GM12878 (cell line): ENCODE results near the gene DNAH3. TPM values are rescaled to one million over a fixed set of nuclear protein-coding genes. Genes with fewer than 3 reads are reported as not detected.

ENCODE experiments used
- ATAC-seq: fragments of 200-7000 bp; cut with Tn5 transposase; 3 replicates; pipeline ENCODE4 v1.9.1; 2020; ENCODE audit warnings: mild to moderate bottlenecking, moderate library complexity
- BruUV-seq: library from RNA; stranded (reverse); fragments of 400-500 nt; replicated peaks from 2 replicates; lab custom pipeline; 2021; lab: Mats Ljungman, UMichigan
- CTCF ChIA-PET: fragments of 300-600 bp; sonication (Branson Sonifier 250); formaldehyde crosslinking; extraction: SDS; loops from one replicate; lab custom pipeline; 2021; ENCODE audit warnings: inconsistent platforms; lab: Yijun Ruan, JAX
- POLR2A ChIA-PET: fragments of 350-600 bp; formaldehyde crosslinking; extraction: SDS; loops from one replicate; lab custom pipeline; 2021; ENCODE audit warnings: inconsistent platforms; lab: Charles Lee
- RAD21 ChIA-PET: fragments of 300-600 bp; sonication (Branson Sonifier 250); formaldehyde crosslinking; loops from one replicate; lab custom pipeline; 2023; ENCODE audit warnings: antibody characterized with exemption; ENCODE audit not compliant: unreplicated experiment; lab: Charles Lee
- SMC1A ChIA-PET: fragments of 300-600 bp; sonication (Branson Sonifier 250); formaldehyde crosslinking; loops from one replicate; lab custom pipeline; 2023; ENCODE audit not compliant: unreplicated experiment, uncharacterized antibody; lab: Charles Lee
- DNase-seq: peaks from one replicate; pipeline ENCODE4 v3.0.0-alpha.2; 2011; ENCODE audit warnings: low read depth, low spot score
- FAIRE-seq: peaks from 3 replicates; lab custom pipeline; 2011; peaks lifted over from hg19 to GRCh38; lab: Jason Lieb, UNC
- H2AFZ ChIP-seq: 2 replicates; pipeline ENCODE4 v1.6.0; 2011; ENCODE audit warnings: low read depth, low read length, control low read depth; ENCODE audit not compliant: control insufficient read depth
- H3K27ac ChIP-seq: 2 replicates; pipeline ENCODE4 v1.5.1; 2011; ENCODE audit warnings: control low read depth; ENCODE audit not compliant: control insufficient read depth, insufficient read depth
- H3K27me3 ChIP-seq, 2 experiments: replicated peaks in 1 of 2; 2 replicates each; pipeline versions ENCODE4 v1.6.0 to v1.6.1; 2011; ENCODE audit warnings: low read length in 1 of 2; ENCODE audit not compliant: control insufficient read depth in 2 of 2, insufficient read depth in 2 of 2
- H3K36me3 ChIP-seq, 2 experiments: 2 replicates each; pipeline ENCODE4 v1.5.1; 2011; ENCODE audit warnings: low read length in 1 of 2; ENCODE audit not compliant: control insufficient read depth in 2 of 2, insufficient read depth in 2 of 2
- H3K4me1 ChIP-seq: 2 replicates; pipeline ENCODE4 v1.6.1; 2011; ENCODE audit warnings: mild to moderate bottlenecking, low read length, moderate library complexity, mixed read lengths; ENCODE audit not compliant: control insufficient read depth, insufficient read depth
- H3K4me2 ChIP-seq: 2 replicates; pipeline ENCODE4 v1.6.0; 2011; ENCODE audit warnings: control low read depth; ENCODE audit not compliant: control insufficient read depth, insufficient read depth
- H3K4me3 ChIP-seq: fragments of 200-600 bp; sonication (generic); 2 replicates; pipeline ENCODE4 v1.5.1; 2016
- H3K79me2 ChIP-seq: 2 replicates; pipeline ENCODE4 v1.6.0; 2011; ENCODE audit warnings: low read length; ENCODE audit not compliant: control insufficient read depth, insufficient read depth
- H3K9ac ChIP-seq: 2 replicates; pipeline ENCODE4 v1.8.0; 2011; ENCODE audit warnings: low read length, control low read depth, mixed read lengths; ENCODE audit not compliant: control insufficient read depth, insufficient read depth
- H3K9me3 ChIP-seq: replicated peaks from 3 replicates; pipeline ENCODE4 v1.5.1; 2011; ENCODE audit warnings: mild to moderate bottlenecking, low read length; ENCODE audit not compliant: control insufficient read depth, insufficient read depth
- H4K20me1 ChIP-seq: 2 replicates; pipeline ENCODE4 v1.6.0; 2011; ENCODE audit not compliant: control insufficient read depth, insufficient read depth
- ATF2 ChIP-seq: IDR thresholded peaks from 2 replicates; pipeline ENCODE4 v1.6.1; 2012; ENCODE audit warnings: low read length, inconsistent platforms
- CHD2 ChIP-seq: IDR thresholded peaks from 2 replicates; pipeline ENCODE4 v1.6.1; 2011; ENCODE audit warnings: low read depth, low read length, improper control_type of control experiment, borderline replicate concordance
- EGR1 ChIP-seq, 2 experiments: IDR thresholded peaks; 1 replicate in 1 of 2; 2 replicates in 1 of 2; pipeline ENCODE4 v1.6.1; 2011 to 2012; ENCODE audit warnings: low read depth in 2 of 2, low read length in 2 of 2, borderline replicate concordance in 1 of 2, mild to moderate bottlenecking in 1 of 2, moderate library complexity in 1 of 2
- EP300 ChIP-seq, 2 experiments: fragments of 150-350 bp in 1 of 2; IDR thresholded peaks; 2 replicates each; pipeline ENCODE4 v1.6.1; 2011 to 2012; ENCODE audit warnings: low read depth in 2 of 2, low read length in 2 of 2, borderline replicate concordance in 1 of 2, improper control_type of control experiment in 1 of 2, inconsistent platforms in 1 of 2; ENCODE audit not compliant: control insufficient read depth in 1 of 2
- FOS ChIP-seq: IDR thresholded peaks from 3 replicates; pipeline ENCODE4 v1.6.1; 2011; ENCODE audit warnings: borderline replicate concordance; ENCODE audit not compliant: insufficient read length; ENCODE audit errors: extremely low read depth
- FOXM1 ChIP-seq: IDR thresholded peaks from 2 replicates; pipeline ENCODE4 v1.6.1; 2012; ENCODE audit warnings: low read depth, mild to moderate bottlenecking, inconsistent platforms, low read length, moderate library complexity
- IRF3 ChIP-seq: fragments of 450-650 bp; IDR thresholded peaks from 2 replicates; pipeline ENCODE4 v1.6.1; 2014; ENCODE audit warnings: mild to moderate bottlenecking
- MEF2B ChIP-seq: fragments of 450-650 bp; IDR thresholded peaks from 2 replicates; pipeline ENCODE4 v1.6.1; 2018; ENCODE audit warnings: mild to moderate bottlenecking, moderate library complexity; ENCODE audit not compliant: partially characterized antibody, poor library complexity, severe bottlenecking
- NRF1 ChIP-seq: conservative IDR thresholded peaks from 2 replicates; pipeline ENCODE4 v1.6.1; 2011; ENCODE audit warnings: mild to moderate bottlenecking, low read depth, low read length, improper control_type of control experiment
- SKIL ChIP-seq: fragments of 450-650 bp; IDR thresholded peaks from 2 replicates; pipeline ENCODE4 v1.6.1; 2017; ENCODE audit warnings: mild to moderate bottlenecking, low read depth, inconsistent platforms; ENCODE audit not compliant: poor library complexity, severe bottlenecking
- SUZ12 ChIP-seq: fragments of 200-600 bp; sonication (generic); IDR thresholded peaks from one replicate; pipeline ENCODE4 v1.6.1; 2018; ENCODE audit warnings: antibody characterized with exemption, mild to moderate bottlenecking; ENCODE audit not compliant: unreplicated experiment
- USF2 ChIP-seq: IDR thresholded peaks from 2 replicates; pipeline ENCODE4 v1.6.1; 2011; ENCODE audit warnings: low read depth, low read length, improper control_type of control experiment, borderline replicate concordance
- ZBTB11 ChIP-seq: fragments of 450-650 bp; formaldehyde crosslinking; IDR thresholded peaks from 2 replicates; pipeline ENCODE4 v1.5.0; 2022; ENCODE audit warnings: mild to moderate bottlenecking, missing genetic modification characterization
- WGBS: methylation state at CpG from one replicate; pipeline ENCODE4 v1.1.6; 2016; ENCODE audit warnings: low lambda C conversion rate; ENCODE audit not compliant: insufficient replicate concordance, insufficient coverage; ENCODE audit errors: missing lambda C conversion rate; 5-methylcytosine and 5-hydroxymethylcytosine counted together
- in situ Hi-C: fragments of 300-500 bp; cut with MboI; formaldehyde crosslinking; loops from 9 replicates; pipeline ENCODE4 v1.14.3; 2018; ENCODE audit warnings: mixed read lengths
- intact Hi-C: fragments of 100-400 bp; cut with micrococcal nuclease; formaldehyde crosslinking; loops from one replicate; pipeline ENCODE4 v1.14.2; 2022; ENCODE audit not compliant: unreplicated experiment
- polyA plus RNA-seq, 11 experiments: library from polyadenylated mRNA; depleted of rRNA in 4 of 11; unstranded in 6 of 11; stranded (reverse) in 5 of 11; fragments of >200 nt; fragmentation: Nextera tagmentation in 4 of 11; fragmentation: Illumina TruSeq in 1 of 11; extraction: Ambion mirVana in 4 of 11; extraction: Trizol in 1 of 11; gene quantifications; 1 replicate in 1 of 11; 2 replicates in 10 of 11; pipeline versions ENCODE4 v1.2.1 to v1.2.3, GENCODE V29; 2011 to 2016; ENCODE audit warnings: inconsistent platforms in 2 of 11, missing spikeins in 2 of 11, low read depth in 1 of 11
- total RNA-seq, 4 experiments: library from RNA; depleted of rRNA in 3 of 4; stranded (reverse); fragments of >200 nt in 3 of 4; fragmentation: Illumina TruSeq in 1 of 4; extraction: Trizol in 1 of 4; gene quantifications; 2 replicates each; pipeline versions ENCODE4 v1.2.1 to v1.2.3, GENCODE V29; 2013 to 2021

Gene DNAH3
- total and polyA plus RNA-seq, 10 of the 15 experiments (the other 5 are each of a cell fraction or from before 2014, with no cell fraction given) = under 0.01 to 0.04 (median 0.04) TPM; not detected in 5

- no TSS peak for BruUV-seq
- FAIRE-seq (no peak), DNase-seq (no peak), ATAC-seq (no peak)
- H3K4me1 ChIP-seq = no peaks in the 10 kb centered on the region
- H3K4me3 ChIP-seq = no peak overlapping the region
- ChIA-PET CTCF (interaction anchor here (2.1 kb wide), 1 partner anchor 81 kb away, joined by 8 read pairs; no protein-coding TSS in a partner anchor), RAD21 (no interaction called here), SMC1A (interaction anchor here (0.6 to 2.5 kb wide), 7 partner anchors 8 to 80 kb away, joined by 3 to 13 read pairs (median 7); no protein-coding TSS in a partner anchor), POLR2A (no interaction called here)
- intact Hi-C loops (no loop called here), in situ Hi-C loops (no loop called here)
- no peak overlapping the region for H3K9ac ChIP-seq
- 76% methylated on average over 5 of the region's 5 CpGs for WGBS
- no peak overlapping the region for H3K27ac ChIP-seq
- H2AFZ ChIP-seq = no peak overlapping the region
- no peaks in the 10 kb centered on the region for H3K79me2 ChIP-seq
- no peaks in the 10 kb centered on the region for H3K27me3 ChIP-seq
- no peaks in the 10 kb centered on the region for H4K20me1 ChIP-seq
- no peak for TF ChIP-seq SUZ12
- no peak for TF ChIP-seq SKIL
- no peak for TF ChIP-seq EGR1 (IDR thresholded peaks at IDR 0.05; ENCODE audit: borderline replicate concordance in 1 of 2, low read depth in 2 of 2, low read length in 2 of 2)
- no peak for TF ChIP-seq MEF2B
- TF ChIP-seq ZBTB11 (CRISPR knock-in tag) = no peak
- no peak for TF ChIP-seq FOS
- TF ChIP-seq FOXM1 = no peak
- TF ChIP-seq ATF2 = no peak
- no peak for TF ChIP-seq USF2
- no peak for TF ChIP-seq EP300 (IDR thresholded peaks at IDR 0.05; ENCODE audit: borderline replicate concordance in 1 of 2, control insufficient read depth in 1 of 2, low read depth in 2 of 2, low read length in 2 of 2)
- TF ChIP-seq CHD2 = no peak
- TF ChIP-seq NRF1 = no peak
- no peak for TF ChIP-seq IRF3
- no peaks in the 10 kb centered on the region for H3K9me3 ChIP-seq
- H3K4me2 ChIP-seq = no peak overlapping the region
- no peaks in the 10 kb centered on the region for H3K36me3 ChIP-seq
Observed at GRCh38 chr16:20931066-20931600, 219.5 kb downstream of the DNAH3 start.
